VCaP (cell line): ENCODE results near the gene FBXL19.

Source experiments
- H3K27ac ChIP-seq: fragments of 450-650 bp; 2 replicates; pipeline ENCODE4 v1.5.1; 2017
- TF ChIP-seq, protein P1 (sequence below): fragments of 450-650 bp; conservative IDR thresholded peaks from 2 replicates; pipeline ENCODE4 v1.5.1; 2017; ENCODE audit warnings: mild to moderate bottlenecking, moderate library complexity

The FBXL19 gene

GRCh38 chr16:30920891-30921290 is 2.5 kb upstream of the FBXL19 start:
- TF ChIP-seq, protein P1, sequence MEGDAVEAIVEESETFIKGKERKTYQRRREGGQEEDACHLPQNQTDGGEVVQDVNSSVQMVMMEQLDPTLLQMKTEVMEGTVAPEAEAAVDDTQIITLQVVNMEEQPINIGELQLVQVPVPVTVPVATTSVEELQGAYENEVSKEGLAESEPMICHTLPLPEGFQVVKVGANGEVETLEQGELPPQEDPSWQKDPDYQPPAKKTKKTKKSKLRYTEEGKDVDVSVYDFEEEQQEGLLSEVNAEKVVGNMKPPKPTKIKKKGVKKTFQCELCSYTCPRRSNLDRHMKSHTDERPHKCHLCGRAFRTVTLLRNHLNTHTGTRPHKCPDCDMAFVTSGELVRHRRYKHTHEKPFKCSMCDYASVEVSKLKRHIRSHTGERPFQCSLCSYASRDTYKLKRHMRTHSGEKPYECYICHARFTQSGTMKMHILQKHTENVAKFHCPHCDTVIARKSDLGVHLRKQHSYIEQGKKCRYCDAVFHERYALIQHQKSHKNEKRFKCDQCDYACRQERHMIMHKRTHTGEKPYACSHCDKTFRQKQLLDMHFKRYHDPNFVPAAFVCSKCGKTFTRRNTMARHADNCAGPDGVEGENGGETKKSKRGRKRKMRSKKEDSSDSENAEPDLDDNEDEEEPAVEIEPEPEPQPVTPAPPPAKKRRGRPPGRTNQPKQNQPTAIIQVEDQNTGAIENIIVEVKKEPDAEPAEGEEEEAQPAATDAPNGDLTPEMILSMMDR, result no peak
- H3K27ac ChIP-seq, result no peak overlapping the region

- TF ChIP-seq, protein P1, result no peak
- peak overlapping the region; percentile 89; the same call in 1 of the 2 replicates for H3K27ac ChIP-seq
Observed at GRCh38 chr16:30921459-30921747, 2.0 kb upstream of the FBXL19 start.

DNA sequence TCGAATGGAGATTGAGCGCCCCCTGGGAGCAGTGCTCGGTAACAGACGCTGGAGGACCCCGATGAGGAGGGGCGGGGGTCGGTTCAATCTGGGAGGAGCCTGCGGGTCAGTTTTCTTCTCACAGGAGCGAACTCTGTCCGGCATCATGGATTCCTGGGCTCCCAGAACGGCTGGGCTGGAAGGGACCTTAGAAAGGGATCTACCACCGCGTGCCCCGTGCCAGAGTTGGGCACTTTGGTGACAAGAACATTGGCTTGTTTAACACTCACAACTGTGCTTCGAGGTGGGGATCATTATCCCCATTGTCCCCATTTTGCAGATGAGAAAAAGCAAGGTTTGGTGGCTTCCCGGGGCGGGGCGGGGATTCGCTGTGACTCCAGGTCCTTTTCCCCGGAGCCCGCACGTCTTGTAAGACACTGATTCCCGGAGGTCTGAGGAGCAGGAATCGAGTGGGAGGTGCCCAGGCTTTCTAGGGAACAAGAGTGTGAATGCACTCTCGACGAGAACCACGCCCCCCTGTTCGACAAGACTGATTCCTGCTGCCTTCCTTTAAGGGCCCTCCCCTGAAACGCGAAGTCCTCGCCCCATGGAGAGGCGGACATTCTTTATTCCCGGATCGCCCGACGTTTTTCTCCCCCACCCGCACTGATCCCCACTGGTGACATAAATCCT is 1.5 kb upstream of the FBXL19 start:
- TF ChIP-seq, protein P1, result peak; percentile 69

DNA sequence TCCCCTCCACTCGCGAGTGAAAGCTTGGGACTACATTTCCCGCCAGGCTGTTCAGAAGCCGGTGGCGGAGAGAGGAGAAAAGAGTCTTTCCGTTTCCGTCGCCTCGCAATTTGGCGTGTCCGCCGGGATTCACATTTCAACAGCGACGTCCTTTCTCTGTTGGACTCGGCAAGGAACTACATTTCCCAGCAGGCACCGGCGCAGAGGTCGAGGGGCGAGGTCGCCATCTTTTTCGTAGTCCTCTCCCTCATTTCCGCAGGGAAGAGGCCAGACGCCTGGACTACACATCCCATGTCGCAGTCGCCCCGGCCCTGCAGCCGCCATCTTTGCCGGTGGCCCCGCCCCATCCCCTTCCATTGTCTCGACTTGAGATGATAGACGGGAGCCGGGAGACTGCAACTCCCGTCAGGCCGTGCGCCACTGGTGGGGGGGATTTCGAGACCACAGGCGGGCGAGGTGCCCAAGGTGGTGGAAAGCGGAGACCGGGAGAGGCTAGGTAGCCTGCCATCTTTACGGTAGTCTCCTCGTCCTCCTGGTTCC is 882 bp upstream of the FBXL19 start:
- peak overlapping the region; percentile 89 for H3K27ac ChIP-seq
- TF ChIP-seq, protein P1, result no peak

More for the DNA sequence above, 1.5 kb upstream of the FBXL19 start:
- peak overlapping the region; percentile 89 for H3K27ac ChIP-seq

DNA sequence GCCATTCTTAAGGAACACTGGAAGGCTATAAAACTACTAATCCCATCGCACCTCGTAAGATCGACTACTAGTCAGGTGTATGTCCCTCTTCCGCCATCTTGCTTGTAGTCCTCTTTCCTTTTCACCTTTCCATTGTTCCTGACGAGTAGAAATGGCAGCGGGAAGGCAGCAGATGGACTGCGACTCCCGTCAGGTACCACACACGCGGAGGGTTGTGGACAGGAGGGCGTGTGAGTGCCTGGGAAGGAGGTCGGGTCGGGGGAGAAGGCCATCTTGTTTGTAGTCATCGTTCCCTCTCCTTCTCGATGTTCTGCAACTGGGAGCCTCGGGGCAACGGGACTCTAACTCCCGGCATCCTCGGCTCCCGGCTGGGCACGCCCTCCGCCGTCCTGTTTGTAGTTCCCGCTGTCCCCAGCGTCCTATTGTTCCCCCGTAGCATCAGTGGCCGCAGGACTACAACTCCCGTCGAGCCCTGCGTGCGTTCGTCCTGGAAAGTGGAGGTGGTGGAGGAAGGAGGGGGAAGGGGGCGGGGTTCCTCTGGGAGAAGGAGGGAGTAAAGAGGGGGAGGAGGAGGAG is 324 bp upstream of the FBXL19 start:
- H3K27ac ChIP-seq, result peak overlapping the region; percentile 89
- TF ChIP-seq, protein P1, result no peak

DNA sequence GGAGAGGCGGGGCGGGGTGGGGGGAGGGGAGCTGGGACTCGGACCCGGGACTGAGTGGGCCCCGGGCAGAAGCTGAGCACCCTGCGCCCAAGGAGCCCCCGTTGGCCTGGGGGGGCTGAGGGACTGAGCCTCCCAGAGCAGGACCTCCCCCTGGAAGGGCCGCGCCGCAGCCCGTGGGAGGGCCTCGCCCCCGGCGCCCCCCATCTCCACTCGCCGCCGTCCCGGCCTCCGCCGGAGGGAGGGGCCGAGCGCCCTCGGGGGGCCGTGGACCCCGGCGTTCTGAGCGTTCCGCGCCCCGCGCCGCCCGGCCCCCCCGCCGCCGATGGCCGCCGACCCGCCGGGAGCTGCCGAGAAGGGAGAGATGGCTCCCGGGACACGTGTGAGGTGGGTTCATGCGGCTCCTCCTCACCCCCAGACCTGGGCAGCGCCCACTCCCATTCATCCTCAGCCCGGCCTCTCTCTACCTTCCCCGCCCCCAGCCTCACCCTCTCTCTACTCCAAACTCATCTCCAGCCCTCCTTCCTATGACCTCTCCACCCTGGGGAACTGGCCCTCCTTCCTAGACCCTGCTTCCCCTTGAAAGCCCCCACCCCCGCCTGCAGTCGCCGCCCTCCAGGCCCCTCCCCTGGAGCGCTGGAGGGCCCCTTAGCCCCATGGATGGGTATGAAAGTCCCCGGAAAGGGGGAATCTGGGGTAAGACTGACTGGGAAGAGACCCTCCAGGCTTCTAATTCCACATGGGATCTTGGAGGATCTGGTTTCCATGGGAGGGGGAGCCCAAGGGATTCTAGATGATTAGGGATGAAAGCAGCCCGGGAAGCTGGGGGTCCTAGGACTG is 922 bp downstream of the FBXL19 start:
- H3K27ac ChIP-seq, result peak overlapping the region; percentile 89; the same call in 1 of the 2 replicates
- TF ChIP-seq, protein P1, result no peak
